A204.1 (cell line): ENCODE measurements around the gene LMAN2.
"Not testable (repeated sequence)": the region's sequence is repeated elsewhere in the genome, so short reads cannot be mapped to it uniquely, and the experiment has no call there.

Experiments used
- FAIRE-seq: peaks from 2 replicates; lab custom pipeline; 2012; peaks lifted over from hg19 to GRCh38; lab: Jason Lieb, UNC

Gene LMAN2

DNA sequence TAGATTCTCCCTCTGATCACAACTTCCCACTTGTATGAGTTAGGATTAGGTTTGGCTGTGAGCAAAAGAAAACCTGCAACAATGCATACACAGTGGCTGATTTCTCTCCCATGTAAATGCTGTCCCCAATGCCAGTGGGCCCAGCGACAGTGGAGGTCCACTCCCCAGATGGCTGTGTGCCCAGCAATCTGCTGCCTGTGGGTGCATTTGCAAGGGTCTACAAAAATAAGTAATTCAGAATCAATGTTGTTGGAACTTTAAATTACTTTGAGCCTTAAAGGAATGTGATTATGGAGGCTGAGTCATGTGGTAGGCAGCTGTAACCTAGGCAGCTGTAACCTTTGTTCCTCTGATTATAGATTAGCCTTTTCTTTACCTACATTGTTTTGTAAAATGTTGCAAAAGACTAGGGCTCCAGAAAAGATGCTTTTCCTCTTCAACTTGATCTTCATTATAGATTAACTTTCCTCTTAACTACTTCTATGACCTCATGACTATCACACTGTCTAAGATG is 25.5 kb downstream of the LMAN2 start:
- no peak for FAIRE-seq

DNA sequence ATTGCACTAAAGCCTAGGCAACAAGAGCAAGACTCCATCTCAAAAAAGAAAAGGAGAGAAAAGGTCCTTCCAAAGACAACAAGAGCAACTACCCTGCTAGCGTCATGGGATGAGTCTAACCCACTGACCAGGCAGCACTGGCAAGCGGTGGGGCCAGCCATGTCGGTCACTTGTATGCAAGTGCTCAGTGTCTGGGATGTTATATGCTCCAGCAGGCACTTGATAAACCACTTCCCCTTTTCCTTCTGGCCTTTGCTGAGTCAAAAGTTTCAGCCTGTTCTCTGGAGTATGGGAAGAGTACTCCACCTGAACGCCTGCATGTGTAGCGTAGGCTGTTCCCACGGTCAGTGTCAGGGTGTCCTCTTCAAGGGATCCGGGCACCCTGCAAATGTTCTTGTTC is 30.6 kb downstream of the LMAN2 start:
- no peak for FAIRE-seq

- no peak for FAIRE-seq
These were observed 31.4 kb downstream of the LMAN2 start for GRCh38 chr5:177319913-177320588.

GRCh38 chr5:177317959-177318377 is 33.5 kb downstream of the LMAN2 start:
- FAIRE-seq = peak; percentile 69

DNA sequence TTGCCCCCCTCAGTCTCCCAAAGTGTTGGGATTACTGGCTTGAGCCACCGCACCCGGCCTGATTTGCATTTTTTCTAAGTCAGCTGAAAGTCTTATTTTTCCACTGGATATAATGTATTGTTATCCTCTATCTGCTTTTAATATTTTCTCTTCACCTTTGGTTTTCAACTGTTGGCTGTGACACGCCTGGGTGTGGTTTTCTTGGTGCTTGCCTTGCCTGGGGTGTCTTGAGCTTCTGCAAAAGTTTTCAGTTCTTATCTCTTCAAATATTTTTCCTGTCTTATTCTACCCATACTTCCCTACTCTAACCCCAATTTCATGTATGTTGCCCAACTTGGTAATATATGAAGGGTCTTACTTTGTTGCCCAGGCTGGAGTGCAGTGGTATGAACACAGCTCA is 35.5 kb downstream of the LMAN2 start:
- FAIRE-seq = no peak

GRCh38 chr5:177315411-177315810 is 36.1 kb downstream of the LMAN2 start:
- FAIRE-seq = no peak

DNA sequence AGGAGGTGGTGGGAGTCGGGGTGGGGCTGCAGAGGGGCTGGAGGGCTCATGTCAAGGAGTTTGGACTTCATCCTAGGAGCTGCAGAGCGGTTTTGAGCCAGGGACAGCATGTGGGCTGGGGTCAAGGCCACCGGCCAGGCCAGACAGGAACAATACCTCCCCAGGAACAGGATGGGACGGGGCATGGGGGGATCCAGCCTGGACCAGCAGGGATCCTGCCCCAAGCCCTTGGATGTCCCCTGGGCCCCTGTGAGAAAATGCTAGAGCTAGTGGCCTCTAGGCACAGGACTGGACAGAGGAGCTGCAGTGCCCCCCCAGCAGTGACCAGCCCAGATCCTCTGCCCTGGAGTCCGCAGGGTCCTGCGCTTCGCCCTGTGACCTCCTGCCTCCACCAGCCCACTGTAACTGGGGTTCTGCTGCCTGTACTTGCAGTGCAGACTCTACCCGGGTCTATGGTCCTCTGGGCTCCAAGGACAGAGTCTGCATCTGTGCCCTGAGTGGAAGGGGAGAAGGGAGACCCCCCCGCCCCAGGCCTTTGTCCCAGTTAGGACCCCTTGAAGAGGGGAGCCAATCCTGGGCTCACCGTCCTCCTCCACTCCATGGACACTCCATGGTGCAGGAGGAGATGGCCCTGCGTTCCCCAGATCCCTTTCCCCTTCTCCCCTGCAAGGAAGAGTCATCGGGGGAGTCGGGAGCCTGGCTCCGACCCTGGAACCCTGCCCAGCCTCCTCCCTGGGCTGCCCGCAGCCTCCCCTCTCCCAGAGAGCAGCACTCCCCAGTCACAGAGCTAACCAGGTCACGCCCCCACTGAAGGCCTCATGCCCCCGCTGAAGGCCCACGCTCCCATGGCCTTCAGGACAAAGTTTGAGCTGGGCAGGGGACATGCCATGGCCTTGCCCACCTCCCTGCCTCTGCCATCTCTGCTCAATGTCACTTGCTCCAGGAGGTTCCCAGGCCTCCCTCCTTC is 36.8 kb downstream of the LMAN2 start:
- no peak for FAIRE-seq

- FAIRE-seq = no peak
These were observed 37.8 kb downstream of the LMAN2 start for GRCh38 chr5:177313561-177314259.

GRCh38 chr5:177312649-177313181 is 38.8 kb downstream of the LMAN2 start:
- FAIRE-seq = no peak

DNA sequence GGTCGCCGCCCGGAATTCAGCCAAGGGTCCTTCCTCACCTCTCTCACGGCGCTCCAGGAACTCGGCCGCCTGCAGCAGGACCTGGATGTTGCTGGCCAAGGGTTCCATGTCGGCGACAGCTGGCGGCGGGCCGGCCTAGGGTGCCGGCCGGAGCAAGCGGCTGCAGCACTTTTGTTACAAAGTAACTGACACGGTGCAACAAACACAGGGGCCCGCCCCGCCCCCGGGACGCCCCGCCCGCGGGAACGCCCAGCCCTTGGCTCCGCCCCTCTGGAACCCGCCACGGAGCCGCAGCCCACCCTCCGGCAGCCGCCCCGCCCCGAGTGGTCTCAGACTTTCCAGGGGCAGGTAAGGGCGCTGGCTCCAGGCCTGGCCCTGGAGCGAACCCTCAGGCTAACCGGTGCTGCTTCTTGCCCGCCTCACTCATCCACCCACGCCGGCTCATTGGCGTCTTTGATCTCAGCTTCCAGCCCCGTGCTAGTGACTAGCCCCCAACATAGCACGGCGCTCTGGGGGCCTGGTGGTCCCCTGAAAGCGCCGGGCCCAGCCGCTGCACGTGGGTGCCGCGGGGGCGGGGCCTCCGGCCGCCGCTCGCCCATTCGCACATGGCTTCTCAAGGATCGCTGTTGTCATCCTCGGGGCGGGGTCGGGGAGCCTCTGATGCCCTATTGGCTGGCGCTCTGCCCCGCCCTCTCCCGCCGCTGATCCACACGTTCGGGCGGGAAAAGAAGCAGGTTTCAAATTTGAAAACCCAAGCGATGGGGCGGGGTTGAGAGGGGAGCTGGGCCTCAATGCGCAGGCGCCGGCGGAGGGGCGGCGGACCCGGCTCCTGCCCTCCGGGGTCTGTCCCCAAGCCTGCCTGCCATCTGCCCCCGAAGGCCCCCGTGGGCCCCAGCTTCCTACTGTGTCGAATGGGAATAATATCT is 39.5 kb downstream of the LMAN2 start, which contains the start of gene MXD3:
Gene MXD3 (minus strand): TSS at position 176 of the 926 bp plus-strand sequence. CDS start 68 bp downstream, at position 108.
- peak; percentile 56 for FAIRE-seq

- FAIRE-seq = no peak
These were observed 40.1 kb downstream of the LMAN2 start for GRCh38 chr5:177311392-177311722.

DNA sequence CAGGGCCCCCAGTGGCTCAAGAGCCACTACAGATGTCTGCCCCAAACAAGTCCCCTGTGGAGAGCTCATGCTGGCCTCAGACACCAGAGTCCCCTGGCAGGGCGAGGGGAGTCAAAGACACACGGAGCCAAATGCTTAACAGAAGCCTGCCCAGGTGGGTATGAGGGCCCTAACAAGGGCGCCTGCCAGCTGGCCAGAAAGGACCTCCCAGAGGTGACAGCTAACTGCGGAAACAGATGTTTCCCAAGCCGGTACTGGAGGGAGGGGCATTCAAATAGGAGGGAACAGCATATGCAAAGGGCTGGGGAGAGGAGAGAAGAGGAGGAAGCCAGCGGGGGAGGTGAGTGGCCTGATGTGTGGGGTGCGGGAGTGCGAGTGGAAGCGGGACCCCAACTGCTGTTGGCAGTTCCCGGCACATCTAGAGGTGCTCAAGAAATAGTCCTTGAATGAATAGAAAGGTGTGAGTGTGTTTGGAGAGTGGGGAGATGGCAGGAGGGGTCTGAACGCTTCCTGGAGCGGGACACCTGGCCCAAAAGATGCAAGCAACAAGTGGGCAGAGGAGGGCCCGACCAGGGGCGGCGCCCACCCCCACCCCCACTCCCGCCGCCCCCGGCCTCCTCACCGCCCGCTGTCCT is 40.6 kb downstream of the LMAN2 start:
- no peak for FAIRE-seq

DNA sequence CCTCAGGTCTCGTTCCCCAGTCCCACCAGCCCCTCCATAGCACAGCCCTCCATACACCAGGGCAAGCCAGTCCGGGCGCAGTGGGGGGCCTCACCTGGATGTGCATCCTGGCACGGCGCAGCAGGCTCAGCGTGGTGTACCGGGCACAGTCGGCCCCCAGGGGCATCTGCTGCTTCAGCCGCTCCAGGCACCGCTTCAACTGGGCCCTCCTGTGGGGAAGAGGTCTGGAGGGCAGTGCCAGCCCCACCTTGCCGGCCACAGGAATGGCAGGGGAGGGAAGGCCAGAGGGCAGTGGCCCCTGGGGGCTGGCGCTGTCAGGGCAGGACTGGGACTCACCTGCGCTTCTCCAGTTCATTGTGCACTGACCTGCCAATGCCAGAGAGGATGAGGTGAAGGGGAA is 41.1 kb downstream of the LMAN2 start:
- no peak for FAIRE-seq

DNA sequence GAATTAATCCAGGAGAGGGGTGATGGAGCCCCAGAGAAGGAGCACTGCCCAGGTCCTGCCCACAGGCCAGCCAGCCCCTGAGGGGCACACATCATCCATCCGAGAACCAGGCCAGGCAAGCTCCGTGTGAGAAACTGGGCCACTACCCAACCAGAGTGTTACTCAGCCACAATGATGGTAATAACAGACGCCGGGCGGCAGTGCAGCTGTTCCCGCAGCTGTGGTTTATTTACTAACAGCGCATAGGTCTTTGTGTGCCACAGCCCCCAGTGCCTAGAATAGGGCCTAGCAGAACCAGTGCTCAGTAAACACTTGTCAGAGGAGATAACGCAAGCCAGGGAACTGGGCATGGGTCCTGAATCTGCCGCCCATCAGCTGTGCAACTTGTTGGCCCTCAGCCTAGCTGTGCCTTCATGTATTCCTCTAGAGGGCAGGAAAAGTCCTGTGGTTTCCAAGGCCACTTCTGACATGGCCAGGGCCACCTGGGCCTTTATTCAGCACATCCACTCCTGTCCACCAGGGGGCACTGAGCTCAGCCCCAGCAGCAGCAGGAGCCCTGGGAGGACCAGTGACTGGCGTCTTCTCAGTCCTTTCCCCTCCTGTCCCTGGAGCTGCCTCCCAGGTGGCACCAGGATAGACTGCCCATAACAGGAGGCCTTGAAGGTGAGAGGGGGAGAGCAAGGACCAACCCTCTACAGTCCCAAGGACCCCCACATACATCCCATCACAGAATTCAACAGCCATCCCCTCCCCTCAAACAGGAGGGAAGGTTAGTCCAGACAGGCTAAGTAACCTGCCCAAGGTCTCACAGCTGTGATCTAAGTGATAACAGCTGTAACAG is 41.9 kb downstream of the LMAN2 start:
- no peak for FAIRE-seq

DNA sequence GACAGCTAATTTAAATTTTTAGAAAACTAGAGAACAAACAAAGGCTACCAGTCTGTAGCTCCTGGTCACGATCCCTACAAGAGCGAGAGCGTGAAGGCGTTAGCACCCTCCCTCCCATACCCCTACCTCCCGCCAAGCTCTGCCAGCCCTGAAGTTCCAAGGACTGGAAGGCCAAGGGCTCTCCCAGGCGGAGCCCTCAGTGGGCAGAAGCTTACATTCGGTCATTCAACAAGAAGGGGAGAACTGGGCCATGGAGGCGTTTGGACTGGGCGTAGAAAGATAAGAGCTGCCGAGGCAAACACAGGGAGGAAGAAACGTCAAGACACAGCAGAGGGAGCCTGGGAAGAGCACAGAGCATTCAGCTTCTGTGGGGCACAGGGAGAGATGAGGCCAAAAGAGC is 42.7 kb downstream of the LMAN2 start:
- no peak for FAIRE-seq

DNA sequence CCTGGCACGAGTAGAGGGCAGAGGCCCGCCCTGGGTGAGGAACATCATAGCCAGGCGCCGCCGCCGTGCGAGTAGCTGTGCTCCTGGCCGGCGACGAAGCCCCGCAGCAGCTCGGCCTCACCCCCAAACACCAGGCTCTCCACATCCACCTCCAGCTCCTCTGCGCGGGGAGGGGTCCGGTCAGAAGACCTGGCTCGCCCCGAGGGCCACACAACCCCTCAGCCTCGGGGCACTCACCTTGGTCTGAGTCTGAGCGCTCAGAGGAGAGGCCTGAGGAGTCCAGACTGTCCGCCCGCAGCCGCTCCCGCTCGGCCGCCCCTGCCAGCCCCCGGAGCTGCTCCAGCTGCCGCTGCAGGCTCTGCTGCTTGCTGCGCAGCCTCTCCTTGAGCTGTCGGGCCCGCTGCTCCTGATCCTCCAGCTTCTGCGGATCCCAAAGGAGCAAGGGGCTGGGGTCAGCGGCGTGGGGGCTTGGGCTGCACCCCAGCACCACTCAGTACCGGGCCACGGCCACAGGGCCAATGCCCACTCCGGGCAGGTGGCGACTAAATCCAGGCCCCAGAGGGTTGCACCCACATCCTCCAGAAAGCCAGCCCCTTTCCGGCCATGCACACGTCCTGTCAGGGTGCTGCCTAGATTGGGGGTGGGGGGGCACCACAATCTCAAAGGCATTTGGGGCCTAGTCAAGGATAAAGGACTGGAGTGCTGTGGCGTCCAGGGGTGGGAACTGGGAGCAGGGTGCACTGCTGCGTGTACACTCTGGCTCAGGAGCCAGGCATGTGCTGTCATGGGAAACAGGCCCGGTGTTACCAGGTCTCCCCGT is 43.7 kb downstream of the LMAN2 start:
- no peak for FAIRE-seq

DNA sequence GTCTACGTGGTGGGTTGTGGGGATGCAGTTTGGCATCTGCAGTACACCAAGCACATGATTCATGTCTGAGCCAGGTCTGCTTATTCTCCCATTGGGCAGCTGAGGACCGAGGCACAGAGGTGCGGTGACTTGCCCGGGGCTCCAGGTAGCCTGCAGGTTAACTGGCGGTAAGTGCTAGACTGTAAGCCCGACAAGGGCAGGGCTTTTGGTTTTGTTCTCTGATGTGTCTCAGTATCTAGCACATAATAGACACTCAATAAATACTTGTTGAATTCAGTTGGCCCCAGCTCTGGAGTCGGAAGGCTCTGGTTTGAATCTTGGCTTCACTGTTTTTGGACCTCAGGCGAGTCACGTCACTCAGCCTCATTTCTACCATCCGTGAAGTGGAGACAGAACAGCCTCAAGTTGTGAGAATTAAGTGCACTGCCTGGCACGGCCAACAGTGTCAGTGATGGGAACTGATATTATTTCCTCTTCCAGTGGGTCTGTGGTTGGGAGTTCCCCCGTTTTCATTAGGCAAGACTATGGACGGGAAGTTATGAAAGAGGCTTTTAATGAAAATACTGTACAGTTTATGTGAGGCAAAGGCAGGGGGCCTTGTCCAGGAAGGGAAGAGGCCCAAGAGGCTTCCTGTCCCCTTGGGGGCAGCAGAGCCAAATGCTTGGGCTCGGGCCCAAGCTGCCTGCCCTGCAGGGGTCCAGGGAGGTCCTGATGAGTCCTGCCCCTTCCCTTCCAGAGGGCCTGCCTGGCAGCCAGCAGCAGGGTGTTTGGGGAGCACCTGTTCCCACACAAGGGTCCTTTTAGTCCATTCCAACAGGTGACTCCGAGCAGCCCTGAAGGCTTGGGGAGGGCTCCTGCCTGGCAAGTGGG is 44.6 kb downstream of the LMAN2 start:
- no peak for FAIRE-seq

- not testable (repeated sequence) for FAIRE-seq
These were observed 45.3 kb downstream of the LMAN2 start for GRCh38 chr5:177306103-177306640.
